Heart left ventricle (tissue), 16 donors: ENCODE data around the gene FAM114A1. TPM values are rescaled to one million over a fixed set of nuclear protein-coding genes. Genes with fewer than 3 reads are reported as not detected.

Experiments used
- ATAC-seq, 4 donors: fragments of 200-7000 bp; cut with Tn5 transposase; one replicate each; pipeline ENCODE4 v1.9.1; 2020 to 2022; ENCODE audit warnings: moderate library complexity in 4 of 4, mild to moderate bottlenecking in 3 of 4, moderate number of reproducible peaks in 1 of 4
- DNase-seq, 5 donors: peaks; one replicate each; pipeline ENCODE4 v3.0.0-alpha.2; 2020
- H3K27ac ChIP-seq, 12 donors: fragments of 200-600 bp; sonication (generic) in 4 of 12; one replicate each; pipeline versions ENCODE4 v1.5.0 to v1.8.0; 2016 to 2022; ENCODE audit warnings: mild to moderate bottlenecking in 2 of 12
- H3K27me3 ChIP-seq, 9 donors: fragments of 200-600 bp; sonication (generic) in 2 of 9; one replicate each; pipeline versions ENCODE4 v1.5.1 to v1.8.0; 2016 to 2022; ENCODE audit warnings: mild to moderate bottlenecking in 3 of 9
- H3K36me3 ChIP-seq, 9 donors: fragments of 200-600 bp; sonication (generic) in 2 of 9; one replicate each; pipeline versions ENCODE4 v1.5.0 to v1.8.0; 2018 to 2022; ENCODE audit warnings: mild to moderate bottlenecking in 2 of 9
- H3K4me1 ChIP-seq, 12 donors: fragments of 200-600 bp; sonication (generic) in 4 of 12; one replicate each; pipeline versions ENCODE4 v1.5.0 to v1.8.0; 2016 to 2022; ENCODE audit warnings: mild to moderate bottlenecking in 3 of 12
- H3K4me3 ChIP-seq, 12 donors: fragments of 200-600 bp; sonication (generic) in 4 of 12; one replicate each; pipeline versions ENCODE4 v1.5.0 to v1.8.0; 2017 to 2022; ENCODE audit warnings: mild to moderate bottlenecking in 9 of 12, moderate library complexity in 4 of 12
- H3K9me3 ChIP-seq, 12 donors: fragments of 200-600 bp; sonication (generic) in 4 of 12; one replicate each; pipeline versions ENCODE4 v1.5.0 to v1.8.0; 2016 to 2022; ENCODE audit warnings: mild to moderate bottlenecking in 1 of 12
- POLR2A ChIP-seq, 2 donors: fragments of 450-650 bp; IDR thresholded peaks; one replicate each; pipeline ENCODE4 v1.6.1; 2017; ENCODE audit warnings: antibody characterized with exemption in 2 of 2, mild to moderate bottlenecking in 2 of 2, moderate library complexity in 2 of 2
- WGBS, 4 donors: extraction: QIAGEN DNeasy Blood & Tissue Kit in 2 of 4; methylation state at CpG; one replicate each; pipeline versions ENCODE4 v1.1.5 to v1.1.7; 2013 to 2018; 5-methylcytosine and 5-hydroxymethylcytosine counted together
- intact Hi-C, 10 donors: fragments of 100-400 bp; cut with DNase I; formaldehyde crosslinking; loops; one replicate each; pipeline versions ENCODE4 v1.11.1 to v1.14.2; 2022
- polyA plus RNA-seq, 2 donors: library from polyadenylated mRNA; stranded (reverse); fragments of 200-250 nt; gene quantifications; one replicate each; pipeline ENCODE4 v1.2.3, GENCODE V29; 2013
- total RNA-seq, 9 donors: library from RNA; depleted of rRNA in 2 of 9; stranded (reverse); fragments of >200 nt in 2 of 9; fragmentation: NEBNext Ultra II Directional in 3 of 9; extraction: Animal tissue kit (Norgen Biotek cat#: 25700) in 3 of 9; gene quantifications; one replicate each; pipeline versions ENCODE4 v1.1.0 to v1.2.4, GENCODE V29; 2016 to 2023
- TF ChIP-seq, protein P1 (sequence below), 12 donors: fragments of 200-600 bp; sonication (generic) in 4 of 12; IDR thresholded peaks; one replicate each; pipeline versions ENCODE4 v1.5.0 to v1.8.0; 2018 to 2022; ENCODE audit warnings: antibody characterized with exemption in 12 of 12, mild to moderate bottlenecking in 5 of 12
- donor health status: ischemic (EF 13 %, LVEDD 7.1; RV severe dilation, severe dysfunction).
- donor health status: healthy with polysubstance abuse.
- donor health status: DM: no; HTN: yes; CAD: no.
- donor health status: DM: no; HTN: no; CAD: no.
- donor health status: ischemic (EF 25% LVEDD 6.9; RV normal size, moderate dysfunction).
- donor health status: ischemic (EF 25% LVEDD 5.7; RV mildly dilated, moderate dysfunction).
- donor health status: healthy.
- donor health status: DM: yes; HTN: yes; CAD: no.
- donor health status: ischemic (EF 35%, LVEDD 5.7; RV mildly dilated, moderate dysfunction).
- donor health status: nonischemic (EF 11% LVEDD 7.7; RV severe dilation, severe dysfunction).
- donor health status: DM: yes; HTN: yes; CAD: no.
- donor health status: PGD.
- donor health status: ischemic (EF 29% LVEDD 5.4; RV normal size, mild dysfunction).
- donor health status: nonischemic (EF 23%, LVEDD 6.1; RV moderate dilation, normal function).

FAM114A1 gene
- total and polyA plus RNA-seq, 11 donors, result 6.0 to 41.5 (median 23.2) TPM

DNA sequence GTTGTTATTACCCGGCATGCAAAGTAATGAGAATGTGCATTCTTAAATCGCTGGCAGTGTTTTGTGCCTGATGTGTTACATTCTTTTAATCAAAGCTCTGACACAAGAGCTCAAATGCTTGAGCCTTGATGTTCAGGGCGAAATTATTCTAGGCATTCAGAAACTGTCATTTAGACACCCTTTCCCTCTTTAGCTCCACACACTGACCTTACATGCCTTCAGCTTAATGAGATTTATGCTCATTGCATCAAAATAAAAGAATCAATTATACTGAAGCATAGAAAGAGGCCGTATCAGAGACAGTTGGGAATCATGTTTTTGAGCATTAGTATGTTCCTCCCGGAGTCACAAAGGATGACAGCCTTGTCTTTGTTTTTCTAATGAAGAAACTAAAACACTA is 56.7 kb downstream of the FAM114A1 start:
- DNase-seq (no peak), ATAC-seq (no peak)
- Histone ChIP-seq H3K27me3 (no peaks in the 10 kb centered on the region), H3K4me3 (no peak overlapping the region), H3K27ac (peak overlapping the region in 1 of 12 donors; percentile 74), H3K9me3 (no peaks in the 10 kb centered on the region), H3K4me1 (peaks cover 0 to 5% (median 0%) of the 10 kb centered on the region in 12 donors), H3K36me3 (peaks cover 0 to 100% (median 89%) of the 10 kb centered on the region in 9 donors)
- 57 to 72% (median 63%) methylated on average over 5 of the region's 5 CpGs for WGBS, 4 donors
- TF ChIP-seq POLR2A (IDR thresholded peaks at IDR 0.05), result no peak
- intact Hi-C loops, result no loop called here

DNA sequence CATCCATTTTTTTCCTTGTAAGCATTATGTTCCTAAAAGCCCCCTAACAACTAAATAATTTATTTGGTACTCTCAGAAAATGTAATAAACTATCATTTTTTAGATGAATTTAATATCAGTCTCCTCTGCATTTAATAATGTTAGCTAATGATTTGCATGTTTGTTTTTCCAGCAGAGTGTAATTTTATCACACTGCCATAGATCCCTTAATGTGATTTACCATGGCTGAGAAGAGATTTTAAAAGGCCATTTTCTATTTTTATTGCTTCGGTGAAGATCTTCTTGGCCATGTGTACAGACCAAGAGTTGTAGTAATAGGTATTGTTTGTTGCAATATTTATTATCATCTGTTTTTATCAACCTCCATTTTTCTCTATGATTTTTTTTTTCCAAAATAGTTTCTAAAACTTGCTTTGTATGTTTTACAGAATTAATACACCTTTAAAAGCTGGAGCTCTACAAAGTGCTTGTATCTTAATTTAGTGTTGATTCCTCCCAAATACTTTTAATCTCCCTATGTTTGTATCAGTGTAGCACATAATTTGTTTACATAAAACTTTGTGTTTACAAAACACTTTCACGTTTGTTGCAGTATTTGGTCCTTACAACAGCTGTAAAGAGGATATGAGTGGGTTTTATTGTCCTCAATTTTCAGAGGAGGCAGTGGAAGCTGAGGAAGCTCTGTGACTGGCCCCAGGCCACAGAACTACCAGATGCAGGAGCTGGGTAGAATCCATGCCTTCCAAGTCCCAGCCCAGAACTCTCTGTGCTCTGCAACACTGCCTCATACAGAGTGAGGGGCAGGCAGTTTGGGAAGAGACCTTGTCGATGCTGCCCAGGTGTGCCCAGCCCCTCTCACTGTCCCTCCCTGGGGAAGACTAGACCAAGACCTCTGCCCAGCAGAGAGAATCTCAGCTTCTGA is 58.1 kb downstream of the FAM114A1 start:
- no peak for DNase-seq
- Histone ChIP-seq H3K27ac (peak overlapping the region in 1 of 12 donors; percentile 74), H3K4me1 (peaks cover 0 to 4% (median 0%) of the 10 kb centered on the region in 12 donors), H3K27me3 (no peaks in the 10 kb centered on the region), H3K9me3 (no peaks in the 10 kb centered on the region), H3K4me3 (no peak overlapping the region), H3K36me3 (peaks cover 0 to 100% (median 91%) of the 10 kb centered on the region in 9 donors)
- TF ChIP-seq, protein P1, sequence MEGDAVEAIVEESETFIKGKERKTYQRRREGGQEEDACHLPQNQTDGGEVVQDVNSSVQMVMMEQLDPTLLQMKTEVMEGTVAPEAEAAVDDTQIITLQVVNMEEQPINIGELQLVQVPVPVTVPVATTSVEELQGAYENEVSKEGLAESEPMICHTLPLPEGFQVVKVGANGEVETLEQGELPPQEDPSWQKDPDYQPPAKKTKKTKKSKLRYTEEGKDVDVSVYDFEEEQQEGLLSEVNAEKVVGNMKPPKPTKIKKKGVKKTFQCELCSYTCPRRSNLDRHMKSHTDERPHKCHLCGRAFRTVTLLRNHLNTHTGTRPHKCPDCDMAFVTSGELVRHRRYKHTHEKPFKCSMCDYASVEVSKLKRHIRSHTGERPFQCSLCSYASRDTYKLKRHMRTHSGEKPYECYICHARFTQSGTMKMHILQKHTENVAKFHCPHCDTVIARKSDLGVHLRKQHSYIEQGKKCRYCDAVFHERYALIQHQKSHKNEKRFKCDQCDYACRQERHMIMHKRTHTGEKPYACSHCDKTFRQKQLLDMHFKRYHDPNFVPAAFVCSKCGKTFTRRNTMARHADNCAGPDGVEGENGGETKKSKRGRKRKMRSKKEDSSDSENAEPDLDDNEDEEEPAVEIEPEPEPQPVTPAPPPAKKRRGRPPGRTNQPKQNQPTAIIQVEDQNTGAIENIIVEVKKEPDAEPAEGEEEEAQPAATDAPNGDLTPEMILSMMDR (IDR thresholded peaks at IDR 0.05), result no peak
- no peak for TF ChIP-seq POLR2A (IDR thresholded peaks at IDR 0.05)
- WGBS, 4 donors, result 69 to 78% (median 77%) methylated on average over 3 of the region's 3 CpGs
- peak in 1 of 4 donors; percentile 50 for ATAC-seq
- intact Hi-C loops, result no loop called here

DNA sequence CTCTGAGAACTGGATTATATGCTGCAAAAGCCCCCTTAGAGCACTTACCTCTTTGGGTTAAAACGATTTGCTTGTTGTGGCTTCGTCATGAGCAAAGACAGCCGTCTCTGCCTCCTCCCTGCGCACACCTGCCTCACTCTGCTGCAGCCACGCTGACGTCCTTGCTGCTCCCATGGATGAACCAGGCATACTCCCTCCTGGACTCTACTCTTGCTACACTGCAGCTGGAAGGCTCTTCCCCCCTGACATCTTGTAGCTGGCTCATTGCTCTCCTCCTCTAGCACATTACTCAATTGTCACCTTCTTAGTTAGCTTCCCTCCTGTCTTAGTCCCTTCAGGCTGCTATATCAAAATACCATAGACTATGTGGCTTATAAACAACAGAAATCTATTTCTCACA is 59.3 kb downstream of the FAM114A1 start:
- no peak for ATAC-seq

DNA sequence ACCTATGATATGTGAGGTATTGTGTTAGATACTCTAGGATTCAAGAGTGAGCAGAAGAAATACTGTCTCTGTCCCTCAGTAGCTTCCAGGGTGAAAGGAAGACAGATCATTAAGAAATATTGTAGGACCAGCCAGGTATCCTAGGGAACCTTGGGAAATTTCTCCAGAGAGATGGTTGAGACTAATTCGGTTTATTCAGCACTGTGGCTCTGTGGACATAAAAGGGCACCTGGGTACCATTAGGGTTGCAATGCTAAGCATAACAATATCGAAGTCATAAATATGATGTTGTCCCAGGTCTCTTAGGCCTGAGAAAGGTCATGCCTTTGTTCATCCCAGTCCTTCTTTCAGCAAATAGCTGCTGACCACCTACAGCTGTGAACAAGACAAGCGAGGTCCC is 61.0 kb downstream of the FAM114A1 start:
- intact Hi-C loops, result no loop called here
- Histone ChIP-seq H3K4me1 (peaks cover 0 to 4% (median 0%) of the 10 kb centered on the region in 12 donors), H3K27ac (peak overlapping the region in 1 of 12 donors; percentile 78), H3K36me3 (peaks cover 0 to 100% (median 91%) of the 10 kb centered on the region in 9 donors), H3K27me3 (no peaks in the 10 kb centered on the region), H3K4me3 (no peak overlapping the region), H3K9me3 (no peaks in the 10 kb centered on the region)
- DNase-seq (no peak), ATAC-seq (no peak)
- 94 to 97% (median 95%) methylated on average over 3 of the region's 3 CpGs for WGBS, 4 donors
- TF ChIP-seq, protein P1 (IDR thresholded peaks at IDR 0.05), result no peak
- TF ChIP-seq POLR2A (IDR thresholded peaks at IDR 0.05), result no peak

More for the DNA sequence above, 59.3 kb downstream of the FAM114A1 start:
- Histone ChIP-seq H3K36me3 (peaks cover 0 to 100% (median 91%) of the 10 kb centered on the region in 9 donors), H3K4me1 (peaks cover 0 to 4% (median 0%) of the 10 kb centered on the region in 12 donors), H3K27ac (peak overlapping the region in 1 of 12 donors; percentile 74), H3K4me3 (no peak overlapping the region), H3K9me3 (no peaks in the 10 kb centered on the region), H3K27me3 (no peaks in the 10 kb centered on the region)
- intact Hi-C loops, result no loop called here
- TF ChIP-seq, protein P1 (IDR thresholded peaks at IDR 0.05), result no peak
- no peak for TF ChIP-seq POLR2A (IDR thresholded peaks at IDR 0.05)
- 87 to 96% (median 93%) methylated on average over 6 of the region's 6 CpGs for WGBS, 4 donors
- DNase-seq, result no peak
